K562 (cell line): Measurements from ENCODE around the gene IL23R. TPM values are rescaled to one million over a fixed set of nuclear protein-coding genes. Genes with fewer than 3 reads are reported as not detected.

Source experiments
- CHD7 ChIP-seq: fragments of 200-600 bp; sonication (generic); IDR thresholded peaks from one replicate; pipeline ENCODE4 v1.6.1; 2012; ENCODE audit warnings: mild to moderate bottlenecking, low read depth, low read length, inconsistent platforms
- ESRRA ChIP-seq: fragments of 450-650 bp; IDR thresholded peaks from 2 replicates; pipeline ENCODE4 v1.6.1; 2014; ENCODE audit warnings: low read depth, mild to moderate bottlenecking, moderate library complexity, borderline replicate concordance
- FOXM1 ChIP-seq, 2 experiments: fragments of 450-650 bp in 1 of 2; sonication (generic) in 1 of 2; formaldehyde crosslinking in 1 of 2; IDR thresholded peaks; 2 replicates each; pipeline versions ENCODE4 v1.6.1 to v1.9.0; 2017 to 2022; ENCODE audit warnings: low read depth in 2 of 2, mild to moderate bottlenecking in 2 of 2, missing genetic modification reagents in 1 of 2, moderate library complexity in 1 of 2
- KDM4B ChIP-seq, 2 experiments: fragments of 450-650 bp in 1 of 2; sonication (generic) in 1 of 2; IDR thresholded peaks; 2 replicates each; pipeline ENCODE4 v1.6.1; 2016 to 2017; ENCODE audit warnings: borderline replicate concordance in 2 of 2, antibody characterized with exemption in 1 of 2, low read depth in 1 of 2, mild to moderate bottlenecking in 1 of 2
- KDM5B ChIP-seq: fragments of 200-600 bp; sonication (generic); IDR thresholded peaks from 2 replicates; pipeline ENCODE4 v1.6.1; 2012; ENCODE audit warnings: low read depth, mild to moderate bottlenecking, moderate library complexity, low read length, control low read depth, inconsistent platforms; ENCODE audit not compliant: insufficient replicate concordance
- KLF10 ChIP-seq: fragments of 250-450 bp; sonication (Bioruptor Pico); IDR thresholded peaks from 2 replicates; pipeline ENCODE4 v1.6.1; 2021; ENCODE audit warnings: matching md5 sums
- NR2C1 ChIP-seq, 2 experiments: fragments of 450-650 bp; IDR thresholded peaks; 2 replicates each; pipeline ENCODE4 v1.6.1; 2017; ENCODE audit warnings: mild to moderate bottlenecking in 2 of 2, antibody characterized with exemption in 1 of 2, inconsistent platforms in 1 of 2, missing compliant biosample characterization in 1 of 2, missing genetic modification characterization in 1 of 2
- PREB ChIP-seq: sonication (generic); formaldehyde crosslinking; IDR thresholded peaks from 2 replicates; pipeline ENCODE4 v1.8.1; 2023; ENCODE audit warnings: mild to moderate bottlenecking, missing genetic modification reagents
- RUNX1 ChIP-seq: sonication (generic); IDR thresholded peaks from 2 replicates; pipeline ENCODE4 v1.6.1; 2016; ENCODE audit warnings: antibody characterized with exemption, low read depth
- SMARCA5 ChIP-seq: fragments of 450-650 bp; IDR thresholded peaks from 2 replicates; pipeline ENCODE4 v1.6.1; 2016
- TCF3 ChIP-seq: sonication (generic); formaldehyde crosslinking; IDR thresholded peaks from 2 replicates; pipeline ENCODE4 v1.4.0; 2020; ENCODE audit warnings: mild to moderate bottlenecking, missing genetic modification reagents
- ZC3H8 ChIP-seq: fragments of 450-650 bp; IDR thresholded peaks from 2 replicates; pipeline ENCODE4 v1.6.1; 2017
- ZNF143 ChIP-seq: sonication (generic); formaldehyde crosslinking; IDR thresholded peaks from 2 replicates; pipeline ENCODE4 v1.9.0; 2022; ENCODE audit warnings: mild to moderate bottlenecking, missing genetic modification reagents
- ZNF232 ChIP-seq: sonication (generic); formaldehyde crosslinking; IDR thresholded peaks from 2 replicates; pipeline ENCODE4 v1.8.0; 2022; ENCODE audit warnings: mild to moderate bottlenecking, missing genetic modification reagents
- ZNF589 ChIP-seq: fragments of 200-800 bp; sonication (Bioruptor generic); IDR thresholded peaks from 2 replicates; pipeline ENCODE4 v1.6.1; 2016; ENCODE audit warnings: low read depth, missing genetic modification characterization, missing compliant biosample characterization
- polyA plus RNA-seq, 8 experiments: library from polyadenylated mRNA; depleted of rRNA in 4 of 8; stranded (reverse) in 5 of 8; unstranded in 3 of 8; fragments of >200 nt; fragmentation: Nextera tagmentation in 2 of 8; fragmentation: Illumina TruSeq in 1 of 8; extraction: Ambion mirVana in 2 of 8; extraction: Trizol in 1 of 8; gene quantifications; 2 replicates each; pipeline versions ENCODE4 v1.2.1 to v1.2.3, GENCODE V29; 2011 to 2014; ENCODE audit warnings: inconsistent platforms in 1 of 8, missing spikeins in 1 of 8
- total RNA-seq, 7 experiments: library from RNA; depleted of rRNA in 6 of 7; stranded (reverse); fragments of >200 nt in 6 of 7; fragmentation: Illumina TruSeq in 2 of 7; extraction: Trizol in 2 of 7; gene quantifications; 2 replicates each; pipeline versions ENCODE4 v1.2.1 to v1.2.3, GENCODE V29; 2011 to 2021; ENCODE audit warnings: low replicate concordance in 1 of 7

IL23R gene
- total and polyA plus RNA-seq, 9 of the 15 experiments (the other 6 are each of a cell fraction or from before 2014, with no cell fraction given): 4.4 to 52.7 (median 22.8) TPM

DNA sequence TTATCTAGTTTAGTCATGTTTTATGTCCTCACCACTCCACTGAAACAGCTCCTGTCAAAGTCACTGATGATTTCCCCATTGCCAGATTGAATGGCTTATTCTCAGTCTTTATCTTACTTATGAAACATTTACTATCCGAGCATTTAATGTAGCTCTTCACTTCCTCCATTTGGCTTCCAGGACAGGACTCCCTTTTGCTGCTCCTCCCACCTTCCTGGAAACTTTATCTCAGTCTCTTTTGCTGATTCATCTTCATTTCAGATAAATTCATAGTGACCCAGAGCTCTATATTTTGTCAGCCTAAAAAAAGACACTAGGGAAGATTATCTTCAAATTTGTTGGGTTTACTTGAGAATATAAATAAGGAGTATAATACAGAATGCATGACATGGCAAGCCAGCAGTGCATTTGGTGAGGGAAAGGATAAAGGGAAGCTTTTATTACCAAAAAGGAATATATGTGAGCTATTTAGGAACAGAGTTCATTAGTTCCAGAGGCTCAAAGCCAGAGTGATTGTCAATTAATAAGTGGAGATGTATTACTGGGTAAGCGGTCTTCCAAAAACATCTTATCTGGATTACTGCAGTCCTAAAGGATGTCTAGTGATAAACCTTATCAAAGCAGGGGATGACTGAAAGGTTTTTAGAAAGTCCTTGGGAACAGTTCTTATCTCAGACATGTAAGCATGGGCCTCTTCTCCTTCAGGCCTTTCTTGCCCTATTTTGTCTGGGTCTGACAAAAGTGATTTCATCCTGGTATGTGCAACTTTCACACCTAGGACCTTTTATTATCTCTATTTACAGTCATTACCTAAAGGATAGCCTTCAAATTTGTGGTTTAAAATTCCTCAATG lies 25.6 kb downstream of the IL23R start (continued):
- TF ChIP-seq FOXM1 (IDR thresholded peaks at IDR 0.05; ENCODE audit: low read depth) (peak; percentile 48; the same call in 1 of the 2 replicates), FOXM1 (CRISPR knock-in tag; IDR thresholded peaks at IDR 0.05; ENCODE audit: low read depth) (no peak), CHD7 (no peak), KDM4B (IDR thresholded peaks at IDR 0.05; ENCODE audit: borderline replicate concordance in 2 of 2, low read depth in 1 of 2) (no peak), KDM5B (no peak), ZC3H8 (no peak), ZNF589 (CRISPR knock-in tag) (no peak), TCF3 (peak; percentile 32), RUNX1 (no peak), ESRRA (no peak), ZNF143 (no peak), SMARCA5 (no peak), KLF10 (CRISPR knock-in tag) (no peak), NR2C1 (IDR thresholded peaks at IDR 0.05) (no peak), NR2C1 (tag; IDR thresholded peaks at IDR 0.05) (no peak), ZNF232 (CRISPR knock-in tag) (no peak), PREB (CRISPR knock-in tag) (no peak)
